H9 (cell line): ENCODE measurements around the gene SH3BP5. TPM values are rescaled to one million over a fixed set of nuclear protein-coding genes. Genes with fewer than 3 reads are reported as not detected.

ENCODE experiments used
- DNase-seq: peaks from one replicate; pipeline ENCODE4 v3.0.0-alpha.2; 2017
- H2AFZ ChIP-seq: one replicate; pipeline ENCODE4 v1.6.1; 2013; ENCODE audit warnings: mild to moderate bottlenecking, low read length, control low read depth, moderate library complexity
- H2AK5ac ChIP-seq: 2 replicates; pipeline ENCODE4 v1.6.1; 2013; ENCODE audit warnings: low read length, control low read depth, mixed read lengths; ENCODE audit not compliant: insufficient read length
- H2BK120ac ChIP-seq: one replicate; pipeline ENCODE4 v1.6.1; 2013; ENCODE audit warnings: low read depth, mild to moderate bottlenecking, low read length, control low read depth, inconsistent platforms; ENCODE audit not compliant: poor library complexity, severe bottlenecking
- H2BK12ac ChIP-seq: 2 replicates; pipeline ENCODE4 v1.6.1; 2013; ENCODE audit warnings: low read length, control low read depth, mixed read lengths, low read depth; ENCODE audit not compliant: insufficient read length
- H2BK15ac ChIP-seq: 2 replicates; pipeline ENCODE4 v1.6.1; 2013; ENCODE audit warnings: low read depth, low read length, control low read depth
- H2BK20ac ChIP-seq: one replicate; pipeline ENCODE4 v1.6.1; 2013; ENCODE audit warnings: low read depth, mild to moderate bottlenecking, low read length, control low read depth, inconsistent platforms; ENCODE audit not compliant: poor library complexity, severe bottlenecking
- H2BK5ac ChIP-seq: 2 replicates; pipeline ENCODE4 v1.6.1; 2013; ENCODE audit warnings: low read length, control low read depth, mixed read lengths; ENCODE audit not compliant: insufficient read length
- H3K14ac ChIP-seq: 2 replicates; pipeline ENCODE4 v1.6.1; 2013; ENCODE audit warnings: low read length, control low read depth; ENCODE audit not compliant: insufficient read depth
- H3K18ac ChIP-seq: 2 replicates; pipeline ENCODE4 v1.6.1; 2013; ENCODE audit warnings: low read depth, mild to moderate bottlenecking, mixed read lengths, low read length, control low read depth; ENCODE audit not compliant: insufficient read length
- H3K23ac ChIP-seq: 2 replicates; pipeline ENCODE4 v1.6.1; 2013; ENCODE audit warnings: low read length, control low read depth, mixed read lengths, low read depth; ENCODE audit not compliant: insufficient read length
- H3K23me2 ChIP-seq: 2 replicates; pipeline ENCODE4 v1.6.1; 2013; ENCODE audit warnings: low read depth, mild to moderate bottlenecking, mixed read lengths, low read length, control low read depth; ENCODE audit not compliant: insufficient read length, poor library complexity, severe bottlenecking
- H3K27ac ChIP-seq: 2 replicates; pipeline ENCODE4 v1.5.1; 2013; ENCODE audit warnings: low read length, control low read depth, mixed read lengths, low read depth; ENCODE audit not compliant: insufficient read length
- H3K27me3 ChIP-seq: 2 replicates; pipeline ENCODE4 v1.6.1; 2013; ENCODE audit warnings: low read length, control low read depth, inconsistent platforms; ENCODE audit not compliant: insufficient read depth
- H3K4ac ChIP-seq: 2 replicates; pipeline ENCODE4 v1.6.1; 2013; ENCODE audit warnings: low read depth, mild to moderate bottlenecking, control low read depth, inconsistent platforms, low read length, moderate library complexity
- H3K4me1 ChIP-seq: 2 replicates; pipeline ENCODE4 v1.6.1; 2013; ENCODE audit warnings: low read length, control low read depth, inconsistent platforms; ENCODE audit not compliant: insufficient read depth
- H3K4me2 ChIP-seq: 2 replicates; pipeline ENCODE4 v1.6.1; 2013; ENCODE audit warnings: low read length, control low read depth, mixed read lengths; ENCODE audit not compliant: insufficient read length, insufficient read depth
- H3K56ac ChIP-seq: 2 replicates; pipeline ENCODE4 v1.6.1; 2013; ENCODE audit warnings: low read depth, mild to moderate bottlenecking, mixed read lengths, low read length, control low read depth; ENCODE audit not compliant: insufficient read length
- H3K79me1 ChIP-seq: 2 replicates; pipeline ENCODE4 v1.6.1; 2013; ENCODE audit warnings: low read depth, mild to moderate bottlenecking, moderate library complexity, low read length, control low read depth, inconsistent platforms; ENCODE audit not compliant: insufficient read depth, poor library complexity, severe bottlenecking
- H3K79me2 ChIP-seq: 2 replicates; pipeline ENCODE4 v1.6.1; 2013; ENCODE audit warnings: low read length, control low read depth, inconsistent platforms; ENCODE audit not compliant: insufficient read depth
- H3K9ac ChIP-seq: 2 replicates; pipeline ENCODE4 v1.6.1; 2013; ENCODE audit warnings: low read length, control low read depth, mixed read lengths; ENCODE audit not compliant: insufficient read length; ENCODE audit errors: extremely low read depth
- H3K9me3 ChIP-seq: one replicate; pipeline ENCODE4 v1.6.1; 2013; ENCODE audit warnings: low read depth, low read length, inconsistent platforms; ENCODE audit not compliant: control insufficient read depth
- H3T11ph ChIP-seq: one replicate; pipeline ENCODE4 v1.6.1; 2013; ENCODE audit warnings: mild to moderate bottlenecking, low read length, control low read depth, inconsistent platforms
- H4K20me1 ChIP-seq: one replicate; pipeline ENCODE4 v1.6.1; 2013; ENCODE audit not compliant: control insufficient read depth, insufficient read length, insufficient read depth
- H4K5ac ChIP-seq: 2 replicates; pipeline ENCODE4 v1.6.1; 2013; ENCODE audit warnings: low read depth, mild to moderate bottlenecking, mixed read lengths, low read length, control low read depth; ENCODE audit not compliant: insufficient read length
- H4K8ac ChIP-seq: replicated peaks from 2 replicates; pipeline ENCODE4 v1.6.1; 2013; ENCODE audit warnings: low read length, control low read depth, mixed read lengths, low read depth; ENCODE audit not compliant: insufficient read length
- H4K91ac ChIP-seq: 2 replicates; pipeline ENCODE4 v1.6.1; 2013; ENCODE audit warnings: low read depth, mild to moderate bottlenecking, moderate library complexity, mixed read lengths, low read length, control low read depth; ENCODE audit not compliant: insufficient read length
- H3K27ac Mint-ChIP-seq, 3 experiments: 2 replicates in 2 of 3; 3 replicates in 1 of 3; pipeline ENCODE4 v1.8.0; 2020 to 2021; ENCODE audit warnings: mixed read lengths in 3 of 3, mild to moderate bottlenecking in 1 of 3, moderate library complexity in 1 of 3
- H3K27me3 Mint-ChIP-seq: 2 replicates; pipeline ENCODE4 v1.8.0; 2021; ENCODE audit warnings: low read depth, mild to moderate bottlenecking, moderate library complexity, mixed read lengths
- H3K36me3 Mint-ChIP-seq, 3 experiments: 2 replicates in 2 of 3; 3 replicates in 1 of 3; pipeline ENCODE4 v1.8.0; 2020 to 2021; ENCODE audit warnings: low read depth in 3 of 3, mixed read lengths in 3 of 3; ENCODE audit not compliant: insufficient read depth in 1 of 3
- H3K4me1 Mint-ChIP-seq, 2 experiments: 2 replicates each; pipeline ENCODE4 v1.8.0; 2020; ENCODE audit warnings: mixed read lengths in 2 of 2
- H3K4me3 Mint-ChIP-seq, 2 experiments: 2 replicates in 1 of 2; 3 replicates in 1 of 2; pipeline ENCODE4 v1.8.0; 2020 to 2021; ENCODE audit warnings: mild to moderate bottlenecking in 2 of 2, mixed read lengths in 2 of 2, moderate library complexity in 1 of 2
- H3K9me3 Mint-ChIP-seq, 2 experiments: 2 replicates in 1 of 2; 3 replicates in 1 of 2; pipeline ENCODE4 v1.8.0; 2020; ENCODE audit warnings: mild to moderate bottlenecking in 2 of 2, mixed read lengths in 2 of 2, moderate library complexity in 1 of 2
- WGBS: extraction: QIAGEN DNeasy Blood & Tissue Kit; methylation state at CpG from one replicate; pipeline ENCODE4 v1.1.7; 2013; ENCODE audit warnings: missing lambda C conversion rate, low lambda C conversion rate, mixed read lengths; ENCODE audit not compliant: insufficient read length; ENCODE audit errors: extremely low coverage; 5-methylcytosine and 5-hydroxymethylcytosine counted together
- total RNA-seq: library from RNA; stranded (reverse); gene quantifications from 2 replicates; pipeline ENCODE4 v1.2.1, GENCODE V29; 2021
- TF ChIP-seq, protein P1 (sequence below): fragments of 200-600 bp; sonication (generic); conservative IDR thresholded peaks from 3 replicates; pipeline ENCODE4 v1.8.0; 2021; ENCODE audit warnings: antibody characterized with exemption, mild to moderate bottlenecking

SH3BP5 gene
- total RNA-seq, 1 experiment from 2014 or later: 6.8 TPM

DNA sequence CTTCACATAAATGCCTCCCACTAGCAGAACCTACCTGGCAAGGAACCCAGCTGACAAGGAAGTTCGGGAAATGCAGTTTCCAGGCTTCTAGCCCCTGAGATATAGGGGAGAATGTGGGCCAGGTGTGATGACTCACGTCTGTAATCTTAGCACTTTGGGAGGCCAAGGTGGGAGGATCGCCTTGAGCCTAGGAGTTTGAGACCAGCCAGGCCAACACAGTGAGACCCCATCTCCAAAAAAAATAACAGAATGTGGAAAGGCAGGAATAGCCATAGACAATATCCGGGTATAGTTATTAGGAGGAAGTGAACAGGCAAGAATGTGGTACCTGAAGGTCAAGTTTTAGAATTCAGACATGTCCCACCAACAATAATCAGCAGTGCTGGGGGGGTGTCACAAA, 40.5 kb upstream of the SH3BP5 start:
- no peak overlapping the region for H3K18ac ChIP-seq
- Mint-ChIP-seq H3K27me3 (no peaks in the 10 kb centered on the region), H3K4me1 (peaks cover 3 to 8% of the 10 kb centered on the region in 2 experiments; a peak in 3 of 4 replicates), H3K27ac (no peak overlapping the region), H3K4me3 (no peak overlapping the region), H3K9me3 (no peaks in the 10 kb centered on the region), H3K36me3 (no peaks in the 10 kb centered on the region; a peak in 1 of 7 replicates)
- H3K27ac ChIP-seq: no peak overlapping the region
- H3K23ac ChIP-seq: no peak overlapping the region
- no peak overlapping the region for H3K56ac ChIP-seq
- H4K8ac ChIP-seq: no peak overlapping the region
- H3K14ac ChIP-seq: no peak overlapping the region
- no peaks in the 10 kb centered on the region for H3K27me3 ChIP-seq
- no peaks in the 10 kb centered on the region for H3K79me2 ChIP-seq
- H2BK5ac ChIP-seq: no peak overlapping the region
- H4K5ac ChIP-seq: no peak overlapping the region
- WGBS: no CpG with 5 or more reads among the region's 4 CpGs
- TF ChIP-seq, protein P1, sequence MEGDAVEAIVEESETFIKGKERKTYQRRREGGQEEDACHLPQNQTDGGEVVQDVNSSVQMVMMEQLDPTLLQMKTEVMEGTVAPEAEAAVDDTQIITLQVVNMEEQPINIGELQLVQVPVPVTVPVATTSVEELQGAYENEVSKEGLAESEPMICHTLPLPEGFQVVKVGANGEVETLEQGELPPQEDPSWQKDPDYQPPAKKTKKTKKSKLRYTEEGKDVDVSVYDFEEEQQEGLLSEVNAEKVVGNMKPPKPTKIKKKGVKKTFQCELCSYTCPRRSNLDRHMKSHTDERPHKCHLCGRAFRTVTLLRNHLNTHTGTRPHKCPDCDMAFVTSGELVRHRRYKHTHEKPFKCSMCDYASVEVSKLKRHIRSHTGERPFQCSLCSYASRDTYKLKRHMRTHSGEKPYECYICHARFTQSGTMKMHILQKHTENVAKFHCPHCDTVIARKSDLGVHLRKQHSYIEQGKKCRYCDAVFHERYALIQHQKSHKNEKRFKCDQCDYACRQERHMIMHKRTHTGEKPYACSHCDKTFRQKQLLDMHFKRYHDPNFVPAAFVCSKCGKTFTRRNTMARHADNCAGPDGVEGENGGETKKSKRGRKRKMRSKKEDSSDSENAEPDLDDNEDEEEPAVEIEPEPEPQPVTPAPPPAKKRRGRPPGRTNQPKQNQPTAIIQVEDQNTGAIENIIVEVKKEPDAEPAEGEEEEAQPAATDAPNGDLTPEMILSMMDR: no peak
- H3T11ph ChIP-seq: no peak overlapping the region
- no peaks in the 10 kb centered on the region for H3K9me3 ChIP-seq
- H2BK12ac ChIP-seq: no peak overlapping the region
- H2BK20ac ChIP-seq: no peak overlapping the region
- DNase-seq: no peak
- no peaks in the 10 kb centered on the region for H4K20me1 ChIP-seq
- H3K9ac ChIP-seq: no peak overlapping the region
- H3K4me2 ChIP-seq: no peak overlapping the region
- H2AFZ ChIP-seq: no peak overlapping the region
- H4K91ac ChIP-seq: no peak overlapping the region
- no peaks in the 10 kb centered on the region for H3K23me2 ChIP-seq
- no peak overlapping the region for H3K4ac ChIP-seq
- no peak overlapping the region for H2BK120ac ChIP-seq
- H3K4me1 ChIP-seq: no peaks in the 10 kb centered on the region
- H2BK15ac ChIP-seq: no peak overlapping the region
- H3K79me1 ChIP-seq: no peaks in the 10 kb centered on the region
- H2AK5ac ChIP-seq: no peak overlapping the region
